ENCODE measurements around the gene AHCYL2.

- TF ChIP-seq POLR2AphosphoS5 (IDR thresholded peaks at IDR 0.05) (no peak), POLR2A (IDR thresholded peaks at IDR 0.05) (no peak)
Observed at GRCh38 chr7:129188372-129188891, 36.4 kb upstream of the AHCYL2 start, which contains the start of gene SMO.
